Osteocyte (in vitro differentiated cells): ENCODE results near the gene STC2. TPM values are rescaled to one million over a fixed set of nuclear protein-coding genes. Genes with fewer than 3 reads are reported as not detected.

ENCODE experiments used
- DNase-seq: peaks from one replicate; pipeline ENCODE4 v3.0.0; 2021; ENCODE audit warnings: mixed read lengths; ENCODE audit not compliant: unreplicated experiment; ENCODE audit errors: extremely low spot score
- H3K27ac Mint-ChIP-seq: one replicate; pipeline ENCODE4 v1.8.0; 2021; ENCODE audit warnings: mild to moderate bottlenecking, mixed read lengths; ENCODE audit not compliant: unreplicated experiment
- H3K27me3 Mint-ChIP-seq: one replicate; pipeline ENCODE4 v1.8.0; 2021; ENCODE audit warnings: mixed read lengths; ENCODE audit not compliant: unreplicated experiment
- H3K36me3 Mint-ChIP-seq: one replicate; pipeline ENCODE4 v1.8.0; 2021; ENCODE audit warnings: mixed read lengths; ENCODE audit not compliant: unreplicated experiment
- H3K4me1 Mint-ChIP-seq: one replicate; pipeline ENCODE4 v1.8.0; 2021; ENCODE audit warnings: mixed read lengths; ENCODE audit not compliant: unreplicated experiment
- H3K4me3 Mint-ChIP-seq: one replicate; pipeline ENCODE4 v1.8.0; 2021; ENCODE audit warnings: mild to moderate bottlenecking, moderate library complexity, mixed read lengths; ENCODE audit not compliant: unreplicated experiment
- H3K9me3 Mint-ChIP-seq: one replicate; pipeline ENCODE4 v1.8.0; 2021; ENCODE audit warnings: mixed read lengths; ENCODE audit not compliant: unreplicated experiment
- total RNA-seq: library from RNA; stranded (reverse); gene quantifications from 2 replicates; pipeline ENCODE4 v1.2.1, GENCODE V29; 2021
- TF ChIP-seq, protein P1 (sequence below): fragments of 200-600 bp; sonication (generic); IDR thresholded peaks from 2 replicates; pipeline ENCODE4 v1.5.0; 2021; ENCODE audit warnings: antibody characterized with exemption, mild to moderate bottlenecking, moderate library complexity

STC2 gene
- total RNA-seq, 1 donor from 2014 or later = 334 TPM

DNA sequence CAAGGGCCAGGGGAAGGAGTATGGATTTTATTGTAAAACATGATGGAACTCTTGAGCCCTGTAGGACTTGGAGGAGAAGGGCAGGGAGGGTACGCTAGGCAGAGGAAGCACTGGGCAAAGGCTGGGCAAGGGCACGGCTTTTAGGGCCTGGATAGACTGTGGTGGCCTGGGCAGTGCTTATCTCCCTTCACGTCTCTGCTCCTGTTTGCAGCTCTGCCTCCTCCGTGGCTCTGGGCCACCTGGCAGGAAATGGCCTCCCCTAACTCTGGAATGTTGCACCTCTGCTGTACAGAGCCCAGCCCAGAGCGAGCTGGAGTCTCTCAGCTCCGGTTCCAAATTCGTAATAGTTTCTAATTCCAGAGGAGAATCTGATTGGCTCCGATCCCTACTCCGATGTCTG lies 12.2 kb upstream of the STC2 start:
- Mint-ChIP-seq H3K27me3 (no peaks in the 10 kb centered on the region), H3K36me3 (no peaks in the 10 kb centered on the region), H3K4me3 (no peak overlapping the region), H3K27ac (no peak overlapping the region), H3K9me3 (no peaks in the 10 kb centered on the region), H3K4me1 (peaks cover 22% of the 10 kb centered on the region)
- TF ChIP-seq, protein P1, sequence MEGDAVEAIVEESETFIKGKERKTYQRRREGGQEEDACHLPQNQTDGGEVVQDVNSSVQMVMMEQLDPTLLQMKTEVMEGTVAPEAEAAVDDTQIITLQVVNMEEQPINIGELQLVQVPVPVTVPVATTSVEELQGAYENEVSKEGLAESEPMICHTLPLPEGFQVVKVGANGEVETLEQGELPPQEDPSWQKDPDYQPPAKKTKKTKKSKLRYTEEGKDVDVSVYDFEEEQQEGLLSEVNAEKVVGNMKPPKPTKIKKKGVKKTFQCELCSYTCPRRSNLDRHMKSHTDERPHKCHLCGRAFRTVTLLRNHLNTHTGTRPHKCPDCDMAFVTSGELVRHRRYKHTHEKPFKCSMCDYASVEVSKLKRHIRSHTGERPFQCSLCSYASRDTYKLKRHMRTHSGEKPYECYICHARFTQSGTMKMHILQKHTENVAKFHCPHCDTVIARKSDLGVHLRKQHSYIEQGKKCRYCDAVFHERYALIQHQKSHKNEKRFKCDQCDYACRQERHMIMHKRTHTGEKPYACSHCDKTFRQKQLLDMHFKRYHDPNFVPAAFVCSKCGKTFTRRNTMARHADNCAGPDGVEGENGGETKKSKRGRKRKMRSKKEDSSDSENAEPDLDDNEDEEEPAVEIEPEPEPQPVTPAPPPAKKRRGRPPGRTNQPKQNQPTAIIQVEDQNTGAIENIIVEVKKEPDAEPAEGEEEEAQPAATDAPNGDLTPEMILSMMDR = no peak
- DNase-seq = no peak

DNA sequence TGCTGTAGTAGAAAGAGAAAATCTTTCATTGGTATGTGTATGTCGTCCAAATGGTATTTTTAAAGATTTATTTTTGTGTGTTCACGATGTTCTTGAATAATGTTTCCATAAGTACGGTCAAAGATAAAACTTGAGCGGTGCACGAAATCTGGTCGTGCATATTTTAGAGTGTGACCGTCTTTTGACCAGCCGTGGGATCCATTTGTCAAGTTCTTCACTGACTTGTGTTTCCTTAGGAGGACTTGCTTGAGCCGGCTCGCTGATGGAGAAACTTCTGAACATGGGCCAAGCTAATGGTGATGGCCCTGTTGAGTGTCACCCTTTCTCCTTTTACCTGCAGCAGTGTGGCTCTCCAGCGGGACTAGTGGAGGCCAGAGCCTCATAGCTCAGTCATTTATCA lies 11.1 kb upstream of the STC2 start:
- H3K4me1 Mint-ChIP-seq = peaks cover 34% of the 10 kb centered on the region
- H3K27ac Mint-ChIP-seq = no peak overlapping the region
- H3K27me3 Mint-ChIP-seq = no peaks in the 10 kb centered on the region
- H3K36me3 Mint-ChIP-seq = no peaks in the 10 kb centered on the region
- DNase-seq = no peak
- TF ChIP-seq, protein P1 = no peak
- no peaks in the 10 kb centered on the region for H3K9me3 Mint-ChIP-seq
- no peak overlapping the region for H3K4me3 Mint-ChIP-seq

DNA sequence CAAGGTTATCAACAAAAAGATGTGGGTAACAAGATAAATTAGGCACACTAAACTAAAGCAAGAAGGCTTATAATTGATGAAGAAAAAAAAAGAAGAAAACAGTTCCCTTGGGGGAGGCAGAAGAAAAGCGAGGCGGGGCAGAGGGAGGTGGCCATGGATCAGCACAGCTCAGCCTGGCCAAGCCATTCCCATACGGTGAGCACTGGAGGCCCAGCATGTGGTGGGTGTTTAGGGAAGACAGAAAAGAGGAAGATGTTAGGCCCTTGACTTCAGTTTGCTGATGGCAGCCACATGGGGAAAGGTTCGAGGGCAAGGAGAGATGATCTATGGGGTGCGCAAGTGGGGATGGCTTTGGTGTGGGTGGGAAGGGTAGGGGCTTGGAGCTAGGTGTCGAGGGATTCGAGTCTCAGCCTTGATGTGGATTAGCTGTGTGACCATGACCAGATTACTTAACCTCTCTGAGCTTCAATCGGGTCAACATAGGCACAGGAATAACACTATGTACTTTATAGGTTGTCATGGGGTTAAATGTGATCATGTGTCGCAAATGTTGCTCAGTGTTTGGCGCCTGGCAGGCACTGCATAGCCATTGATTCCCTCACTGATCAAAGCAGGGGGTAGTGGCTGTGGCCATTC lies 10.3 kb upstream of the STC2 start:
- Mint-ChIP-seq H3K36me3 (no peaks in the 10 kb centered on the region), H3K27me3 (no peaks in the 10 kb centered on the region), H3K9me3 (no peaks in the 10 kb centered on the region), H3K4me1 (peaks cover 42% of the 10 kb centered on the region), H3K4me3 (no peak overlapping the region), H3K27ac (no peak overlapping the region)
- TF ChIP-seq, protein P1 = no peak
- DNase-seq = no peak

DNA sequence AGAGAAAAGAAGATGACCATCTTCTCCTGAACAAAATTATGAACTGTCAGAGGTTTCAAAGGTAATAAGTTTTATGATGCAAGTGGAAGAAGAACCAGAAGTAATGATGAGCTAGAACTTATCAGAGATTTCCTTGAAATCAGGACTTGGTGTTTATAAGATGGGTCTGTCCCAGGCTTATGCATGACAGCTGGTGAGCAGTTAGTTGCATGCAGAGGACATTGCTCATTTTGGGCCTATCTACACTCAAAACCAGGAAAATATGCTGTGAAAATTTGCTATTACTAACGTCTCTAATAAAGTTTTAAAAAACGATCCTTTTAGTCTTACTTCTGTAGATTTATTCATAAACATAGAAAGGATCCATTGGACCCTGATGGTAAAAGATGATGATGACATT lies 6.6 kb upstream of the STC2 start:
- H3K27ac Mint-ChIP-seq = peak overlapping the region; percentile 98
- H3K4me3 Mint-ChIP-seq = no peak overlapping the region
- no peak for DNase-seq
- H3K4me1 Mint-ChIP-seq = peaks cover 54% of the 10 kb centered on the region
- no peaks in the 10 kb centered on the region for H3K9me3 Mint-ChIP-seq
- H3K36me3 Mint-ChIP-seq = no peaks in the 10 kb centered on the region
- H3K27me3 Mint-ChIP-seq = no peaks in the 10 kb centered on the region
- TF ChIP-seq, protein P1 = no peak

DNA sequence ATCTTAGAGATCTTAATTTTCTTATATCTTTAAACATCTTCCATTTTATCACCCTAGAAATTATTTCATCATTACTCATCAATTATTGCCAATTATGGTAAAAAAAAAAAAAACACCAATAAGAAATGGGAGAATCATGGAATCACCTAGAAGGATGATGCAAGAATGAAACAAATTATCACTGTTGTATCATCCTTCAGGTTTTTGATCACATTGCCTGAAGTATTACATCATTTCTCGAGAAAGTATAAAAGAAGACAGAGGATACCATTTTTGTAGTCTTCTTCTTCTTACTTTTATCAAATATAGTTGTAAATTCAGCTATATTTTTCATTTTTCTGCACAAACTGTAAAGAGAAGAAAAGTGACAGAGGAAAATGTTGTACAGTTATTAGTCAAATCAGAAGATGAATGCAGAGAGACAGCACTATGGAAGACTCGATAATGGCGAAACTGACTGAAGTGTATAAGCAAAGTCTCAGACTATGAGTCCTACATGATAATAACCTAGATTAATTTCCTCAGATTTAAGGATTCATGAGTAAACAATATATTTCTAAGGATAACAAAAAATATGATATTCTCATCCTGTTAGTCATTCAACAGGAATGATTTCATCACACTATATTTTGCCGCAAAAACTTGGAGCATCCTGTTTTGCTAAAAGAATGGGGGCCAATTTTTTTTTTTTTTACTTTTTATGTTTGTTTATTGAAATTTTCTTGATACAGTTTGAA lies 5.9 kb upstream of the STC2 start:
- TF ChIP-seq, protein P1 = no peak
- Mint-ChIP-seq H3K27ac (peak overlapping the region; percentile 98), H3K4me3 (peak overlapping the region; percentile 35), H3K27me3 (no peaks in the 10 kb centered on the region), H3K36me3 (no peaks in the 10 kb centered on the region), H3K4me1 (peaks cover 57% of the 10 kb centered on the region), H3K9me3 (no peaks in the 10 kb centered on the region)
- no peak for DNase-seq
